Neural crest cell (in vitro differentiated cells): ENCODE results near the gene TSPAN32. TPM values are rescaled to one million over a fixed set of nuclear protein-coding genes. Genes with fewer than 3 reads are reported as not detected.

ENCODE experiments used
- DNase-seq: peaks from one replicate; pipeline ENCODE4 v3.0.0; 2021; ENCODE audit warnings: low read depth, mixed read lengths, low spot score
- H3K27ac Mint-ChIP-seq: one replicate; pipeline ENCODE4 v1.8.0; 2021; ENCODE audit warnings: mild to moderate bottlenecking, mixed read lengths; ENCODE audit not compliant: unreplicated experiment
- H3K27me3 Mint-ChIP-seq: 2 replicates; pipeline ENCODE4 v1.8.0; 2021; ENCODE audit warnings: low read depth, mild to moderate bottlenecking, mixed read lengths
- H3K36me3 Mint-ChIP-seq: 2 replicates; pipeline ENCODE4 v1.8.0; 2021; ENCODE audit warnings: low read depth, mild to moderate bottlenecking, mixed read lengths
- H3K4me1 Mint-ChIP-seq: 2 replicates; pipeline ENCODE4 v1.8.0; 2021; ENCODE audit warnings: mixed read lengths
- H3K4me3 Mint-ChIP-seq: one replicate; pipeline ENCODE4 v1.8.0; 2021; ENCODE audit warnings: mild to moderate bottlenecking, mixed read lengths
- H3K9me3 Mint-ChIP-seq: 2 replicates; pipeline ENCODE4 v1.8.0; 2021; ENCODE audit warnings: mixed read lengths
- CTCF ChIP-seq: fragments of 200-600 bp; sonication (generic); conservative IDR thresholded peaks from 2 replicates; pipeline ENCODE4 v1.5.0; 2021; ENCODE audit warnings: antibody characterized with exemption, mild to moderate bottlenecking
- total RNA-seq: library from RNA; stranded (reverse); gene quantifications from 2 replicates; pipeline ENCODE4 v1.2.1, GENCODE V29; 2021

Gene TSPAN32
- total RNA-seq, 1 donor from 2014 or later, result not detected

- no peak for DNase-seq
- peak overlapping the region; percentile 54 for H3K4me3 Mint-ChIP-seq
- TF ChIP-seq CTCF, result no peak
- peaks cover 7% of the 10 kb centered on the region for H3K4me1 Mint-ChIP-seq
- H3K36me3 Mint-ChIP-seq, result no peaks in the 10 kb centered on the region
- peaks cover 54% of the 10 kb centered on the region for H3K27me3 Mint-ChIP-seq
- H3K27ac Mint-ChIP-seq, result no peak overlapping the region
- no peaks in the 10 kb centered on the region for H3K9me3 Mint-ChIP-seq
These were observed 35.8 kb upstream of the TSPAN32 start for GRCh38 chr11:2265854-2266585.

GRCh38 chr11:2266586-2267305, 35.1 kb upstream of the TSPAN32 start:
- H3K4me1 Mint-ChIP-seq, result peaks cover 7% of the 10 kb centered on the region
- H3K27me3 Mint-ChIP-seq, result peaks cover 59% of the 10 kb centered on the region
- H3K36me3 Mint-ChIP-seq, result no peaks in the 10 kb centered on the region
- no peak for DNase-seq
- peak overlapping the region; percentile 54 for H3K4me3 Mint-ChIP-seq
- TF ChIP-seq CTCF, result no peak
- H3K9me3 Mint-ChIP-seq, result no peaks in the 10 kb centered on the region
- H3K27ac Mint-ChIP-seq, result no peak overlapping the region

- Mint-ChIP-seq H3K27ac (no peak overlapping the region), H3K36me3 (no peaks in the 10 kb centered on the region), H3K27me3 (peaks cover 65% of the 10 kb centered on the region), H3K9me3 (no peaks in the 10 kb centered on the region), H3K4me1 (peaks cover 4% of the 10 kb centered on the region), H3K4me3 (no peak overlapping the region)
- no peak for TF ChIP-seq CTCF
- DNase-seq, result no peak
These were observed 34.4 kb upstream of the TSPAN32 start for GRCh38 chr11:2267306-2267850.

GRCh38 chr11:2267851-2268728, 33.7 kb upstream of the TSPAN32 start:
- Mint-ChIP-seq H3K27ac (no peak overlapping the region), H3K4me3 (peak overlapping the region; percentile 67), H3K4me1 (peaks cover 4% of the 10 kb centered on the region), H3K27me3 (peaks cover 72% of the 10 kb centered on the region), H3K36me3 (no peaks in the 10 kb centered on the region), H3K9me3 (no peaks in the 10 kb centered on the region)
- no peak for TF ChIP-seq CTCF
- peak; percentile 1 for DNase-seq
